Astrocyte of the hippocampus (primary cell): Measurements from ENCODE around the gene GLRX.

Source experiments
- DNase-seq: peaks from one replicate; pipeline ENCODE4 v3.0.0; 2011; ENCODE audit warnings: low read depth, low spot score

GLRX gene

GRCh38 chr5:95808686-95809413, 13.7 kb downstream of the GLRX start:
- no peak for DNase-seq

GRCh38 chr5:95808013-95808685, 14.4 kb downstream of the GLRX start:
- DNase-seq: no peak

GRCh38 chr5:95806687-95807086, 15.8 kb downstream of the GLRX start:
- no peak for DNase-seq

- DNase-seq: no peak
Measured at GRCh38 chr5:95804736-95805539, 17.6 kb downstream of the GLRX start.

GRCh38 chr5:95803271-95804148, 19.0 kb downstream of the GLRX start:
- DNase-seq: no peak

- no peak for DNase-seq
Measured at GRCh38 chr5:95801961-95802360, 20.6 kb downstream of the GLRX start.

- no peak for DNase-seq
Measured at GRCh38 chr5:95801532-95801931, 21.0 kb downstream of the GLRX start.

GRCh38 chr5:95800553-95800952, 22.0 kb downstream of the GLRX start:
- DNase-seq: no peak

GRCh38 chr5:95799191-95799835, 23.2 kb downstream of the GLRX start:
- DNase-seq: no peak

- DNase-seq: no peak
Measured at GRCh38 chr5:95798545-95798944, 24.0 kb downstream of the GLRX start.

- DNase-seq: no peak
Measured at GRCh38 chr5:95798048-95798447, 24.5 kb downstream of the GLRX start.

- DNase-seq: no peak
Measured at GRCh38 chr5:95797301-95797700, 25.2 kb downstream of the GLRX start.

- DNase-seq: peak; percentile 48
Measured at GRCh38 chr5:95794070-95794516, 28.4 kb downstream of the GLRX start.

GRCh38 chr5:95791751-95792150, 30.8 kb downstream of the GLRX start:
- DNase-seq: no peak

- no peak for DNase-seq
Measured at GRCh38 chr5:95788493-95788892, 34.0 kb downstream of the GLRX start.

- no peak for DNase-seq
Measured at GRCh38 chr5:95786821-95787418, 35.6 kb downstream of the GLRX start.

- DNase-seq: no peak
Measured at GRCh38 chr5:95784514-95785302, 37.8 kb downstream of the GLRX start.

GRCh38 chr5:95783661-95784060, 38.9 kb downstream of the GLRX start:
- no peak for DNase-seq

GRCh38 chr5:95782181-95782580, 40.3 kb downstream of the GLRX start:
- no peak for DNase-seq

GRCh38 chr5:95781101-95781583, 41.4 kb downstream of the GLRX start:
- DNase-seq: peak; percentile 85
